ENCODE measurements around the gene APBA2.

The APBA2 gene

GRCh38 chr15:28985691-28986090, 99.9 kb downstream of the APBA2 start:
- Histone ChIP-seq H3F3A (ENCODE audit: insufficient read depth, low read length) (no peaks in the 10 kb centered on the region), H3K36me3 (replicated peaks; ENCODE audit: insufficient read depth, low read length) (no peaks in the 10 kb centered on the region), H3K9me3 (replicated peaks; ENCODE audit: insufficient read depth, low read length) (no peaks in the 10 kb centered on the region), H3K79me2 (ENCODE audit: low read length) (no peaks in the 10 kb centered on the region), H3K4me3 (ENCODE audit: low read length) (no peak overlapping the region), H3K9me2 (replicated peaks; ENCODE audit: insufficient read depth, low read length) (no peaks in the 10 kb centered on the region), H3K9ac (ENCODE audit: low read length) (no peak overlapping the region), H4K20me1 (ENCODE audit: insufficient read depth, low read length) (no peaks in the 10 kb centered on the region), H2AFZ (ENCODE audit: low read length) (no peak overlapping the region), H3K27me3 (replicated peaks; ENCODE audit: insufficient read depth, low read length) (no peaks in the 10 kb centered on the region), H3K4me2 (ENCODE audit: low read depth, low read length) (no peak overlapping the region), H3K27ac (ENCODE audit: low read length) (no peak overlapping the region), H3K4me1 (ENCODE audit: low read length) (no peaks in the 10 kb centered on the region)
- TF ChIP-seq EZH2 (optimal IDR thresholded peaks at IDR 0.05; ENCODE audit: low read depth, low read length), result no peak
- TF ChIP-seq, protein P1, sequence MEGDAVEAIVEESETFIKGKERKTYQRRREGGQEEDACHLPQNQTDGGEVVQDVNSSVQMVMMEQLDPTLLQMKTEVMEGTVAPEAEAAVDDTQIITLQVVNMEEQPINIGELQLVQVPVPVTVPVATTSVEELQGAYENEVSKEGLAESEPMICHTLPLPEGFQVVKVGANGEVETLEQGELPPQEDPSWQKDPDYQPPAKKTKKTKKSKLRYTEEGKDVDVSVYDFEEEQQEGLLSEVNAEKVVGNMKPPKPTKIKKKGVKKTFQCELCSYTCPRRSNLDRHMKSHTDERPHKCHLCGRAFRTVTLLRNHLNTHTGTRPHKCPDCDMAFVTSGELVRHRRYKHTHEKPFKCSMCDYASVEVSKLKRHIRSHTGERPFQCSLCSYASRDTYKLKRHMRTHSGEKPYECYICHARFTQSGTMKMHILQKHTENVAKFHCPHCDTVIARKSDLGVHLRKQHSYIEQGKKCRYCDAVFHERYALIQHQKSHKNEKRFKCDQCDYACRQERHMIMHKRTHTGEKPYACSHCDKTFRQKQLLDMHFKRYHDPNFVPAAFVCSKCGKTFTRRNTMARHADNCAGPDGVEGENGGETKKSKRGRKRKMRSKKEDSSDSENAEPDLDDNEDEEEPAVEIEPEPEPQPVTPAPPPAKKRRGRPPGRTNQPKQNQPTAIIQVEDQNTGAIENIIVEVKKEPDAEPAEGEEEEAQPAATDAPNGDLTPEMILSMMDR (IDR thresholded peaks at IDR 0.05; ENCODE audit: low read length), result no peak
- no peak for TF ChIP-seq EZH2phosphoT487 (IDR thresholded peaks at IDR 0.05; ENCODE audit: low read length)
- no peak for DNase-seq

- TF ChIP-seq, protein P1 (IDR thresholded peaks at IDR 0.05; ENCODE audit: low read length), result no peak
- TF ChIP-seq EZH2 (optimal IDR thresholded peaks at IDR 0.05; ENCODE audit: low read depth, low read length), result no peak
- no peak overlapping the region for H3K27ac ChIP-seq (ENCODE audit: low read length)
- no peaks in the 10 kb centered on the region for H3K27me3 ChIP-seq (replicated peaks; ENCODE audit: insufficient read depth, low read length)
- no peaks in the 10 kb centered on the region for H4K20me1 ChIP-seq (ENCODE audit: insufficient read depth, low read length)
- no peaks in the 10 kb centered on the region for H3K9me2 ChIP-seq (replicated peaks; ENCODE audit: insufficient read depth, low read length)
- no peaks in the 10 kb centered on the region for H3K36me3 ChIP-seq (replicated peaks; ENCODE audit: insufficient read depth, low read length)
- H3F3A ChIP-seq (ENCODE audit: insufficient read depth, low read length), result no peaks in the 10 kb centered on the region
- H3K9me3 ChIP-seq (replicated peaks; ENCODE audit: insufficient read depth, low read length), result no peaks in the 10 kb centered on the region
- DNase-seq, result no peak
- no peak overlapping the region for H3K4me2 ChIP-seq (ENCODE audit: low read depth, low read length)
- no peak overlapping the region for H3K9ac ChIP-seq (ENCODE audit: low read length)
- no peaks in the 10 kb centered on the region for H3K4me1 ChIP-seq (ENCODE audit: low read length)
- H3K79me2 ChIP-seq (ENCODE audit: low read length), result no peaks in the 10 kb centered on the region
- H2AFZ ChIP-seq (ENCODE audit: low read length), result no peak overlapping the region
- no peak overlapping the region for H3K4me3 ChIP-seq (ENCODE audit: low read length)
Measured at GRCh38 chr15:28986108-28986507, 100.3 kb downstream of the APBA2 start.

DNA sequence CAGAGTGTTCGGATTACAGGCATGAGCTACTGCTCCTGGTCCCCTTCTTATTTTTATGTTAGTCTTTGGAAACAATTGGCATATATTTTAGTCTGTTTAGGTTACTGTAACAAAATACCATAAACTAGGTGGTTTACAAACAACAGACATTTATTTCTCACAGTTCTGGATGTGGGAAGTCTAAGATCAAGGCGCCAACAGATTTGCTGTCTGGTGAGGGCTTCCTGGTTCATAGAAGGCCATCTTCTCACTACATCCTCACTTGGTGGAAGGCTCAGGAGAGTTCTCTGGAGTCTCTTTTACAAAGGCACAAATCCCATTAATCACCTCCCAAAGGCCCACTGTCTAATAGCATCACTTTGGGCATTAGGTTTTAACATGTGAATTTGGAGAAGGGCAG, 101.0 kb downstream of the APBA2 start:
- Histone ChIP-seq H3K9me3 (replicated peaks; ENCODE audit: insufficient read depth, low read length) (no peaks in the 10 kb centered on the region), H3K4me1 (ENCODE audit: low read length) (no peaks in the 10 kb centered on the region), H3K9ac (ENCODE audit: low read length) (no peak overlapping the region), H3K4me2 (ENCODE audit: low read depth, low read length) (no peak overlapping the region), H2AFZ (ENCODE audit: low read length) (no peak overlapping the region), H3K4me3 (ENCODE audit: low read length) (no peak overlapping the region), H3K27me3 (replicated peaks; ENCODE audit: insufficient read depth, low read length) (no peaks in the 10 kb centered on the region), H3K27ac (ENCODE audit: low read length) (no peak overlapping the region), H3K9me2 (replicated peaks; ENCODE audit: insufficient read depth, low read length) (no peaks in the 10 kb centered on the region), H3K79me2 (ENCODE audit: low read length) (no peaks in the 10 kb centered on the region), H3K36me3 (replicated peaks; ENCODE audit: insufficient read depth, low read length) (no peaks in the 10 kb centered on the region), H4K20me1 (ENCODE audit: insufficient read depth, low read length) (no peaks in the 10 kb centered on the region), H3F3A (ENCODE audit: insufficient read depth, low read length) (no peaks in the 10 kb centered on the region)
- DNase-seq, result no peak
- TF ChIP-seq, protein P1 (IDR thresholded peaks at IDR 0.05; ENCODE audit: low read length), result no peak
- TF ChIP-seq EZH2 (optimal IDR thresholded peaks at IDR 0.05; ENCODE audit: low read depth, low read length) (no peak), EZH2phosphoT487 (IDR thresholded peaks at IDR 0.05; ENCODE audit: low read length) (no peak)

Measured in MM.1S (cell line).